HepG2 (cell line): ENCODE data around the gene PRKCI. TPM values are rescaled to one million over a fixed set of nuclear protein-coding genes. Genes with fewer than 3 reads are reported as not detected.

ENCODE experiments used
- ATAC-seq: fragments of 200-7000 bp; cut with Tn5 transposase; 3 replicates; pipeline ENCODE4 v1.9.1; 2020; ENCODE audit warnings: mild to moderate bottlenecking, moderate library complexity
- BruUV-seq: library from RNA; stranded (reverse); fragments of 400-500 nt; replicated peaks from 2 replicates; lab custom pipeline; 2021; lab: Mats Ljungman, UMichigan
- CTCF ChIA-PET: fragments of 300-600 bp; formaldehyde crosslinking; extraction: SDS; loops from one replicate; lab custom pipeline; 2021; ENCODE audit warnings: low total read pairs, inconsistent platforms, low intra/inter-chr PET ratio; lab: Yijun Ruan, JAX
- POLR2A ChIA-PET: fragments of 350-600 bp; sonication (Branson Sonifier 250); formaldehyde crosslinking; loops from one replicate; lab custom pipeline; 2020; ENCODE audit warnings: antibody characterized with exemption, inconsistent platforms; lab: Yijun Ruan, JAX
- DNase-seq: peaks from one replicate; pipeline ENCODE4 v3.0.0-alpha.2; 2015; ENCODE audit warnings: low spot score
- FAIRE-seq: peaks from 3 replicates; lab custom pipeline; 2011; peaks lifted over from hg19 to GRCh38; lab: Jason Lieb, UNC
- H2AFZ ChIP-seq: one replicate; pipeline ENCODE4 v1.6.1; 2011; ENCODE audit warnings: low read length, inconsistent platforms
- H3K27ac ChIP-seq: fragments of 300-600 bp; 3 replicates; pipeline ENCODE4 v1.8.0; 2011; ENCODE audit warnings: mixed run types, mild to moderate bottlenecking, mixed read lengths, low read length, inconsistent platforms; ENCODE audit not compliant: insufficient read depth; ENCODE audit errors: extremely low read length
- H3K27me3 ChIP-seq, 2 experiments: fragments of 200-600 bp in 1 of 2; 2 replicates in 1 of 2; 3 replicates in 1 of 2; pipeline versions ENCODE4 v1.6.0 to v1.8.0; 2011; ENCODE audit warnings: low read length in 2 of 2, mild to moderate bottlenecking in 2 of 2, moderate library complexity in 2 of 2, inconsistent platforms in 1 of 2; ENCODE audit not compliant: insufficient read depth in 2 of 2, control insufficient read depth in 1 of 2
- H3K36me3 ChIP-seq, 2 experiments: fragments of 200-600 bp in 1 of 2; replicated peaks in 1 of 2; 2 replicates in 1 of 2; 3 replicates in 1 of 2; pipeline versions ENCODE4 v1.5.1 to v1.8.0; 2011; ENCODE audit warnings: low read length in 2 of 2, inconsistent platforms in 1 of 2; ENCODE audit not compliant: insufficient read depth in 2 of 2, control insufficient read depth in 1 of 2
- H3K4me1 ChIP-seq: 2 replicates; pipeline ENCODE4 v1.5.1; 2012; ENCODE audit warnings: low read length, inconsistent platforms; ENCODE audit not compliant: insufficient read depth
- H3K4me2 ChIP-seq: 2 replicates; pipeline ENCODE4 v1.6.0; 2011; ENCODE audit warnings: low read depth, low read length, inconsistent platforms
- H3K4me3 ChIP-seq, 3 experiments: fragments of 200-600 bp in 1 of 3; sonication (generic), shearing (Covaris generic) in 1 of 3; replicated peaks in 1 of 3; 2 replicates each; pipeline ENCODE4 v1.5.1; 2011 to 2016; ENCODE audit warnings: low read length in 3 of 3, inconsistent platforms in 2 of 3, low read depth in 2 of 3, mild to moderate bottlenecking in 2 of 3, control low read depth in 1 of 3, mixed read lengths in 1 of 3; ENCODE audit not compliant: insufficient read depth in 1 of 3
- H3K79me2 ChIP-seq: one replicate; pipeline ENCODE4 v1.6.1; 2011; ENCODE audit warnings: low read length, inconsistent platforms; ENCODE audit not compliant: insufficient read depth
- H3K9ac ChIP-seq: 2 replicates; pipeline ENCODE4 v1.6.0; 2011; ENCODE audit warnings: mild to moderate bottlenecking, low read depth, low read length, inconsistent platforms; ENCODE audit not compliant: insufficient read depth
- H3K9me3 ChIP-seq: 2 replicates; pipeline ENCODE4 v1.5.1; 2012; ENCODE audit warnings: mild to moderate bottlenecking, low read length
- H4K20me1 ChIP-seq: 2 replicates; pipeline ENCODE4 v1.6.0; 2011; ENCODE audit warnings: inconsistent platforms, mild to moderate bottlenecking, low read length, moderate library complexity; ENCODE audit not compliant: insufficient read depth
- CENPT ChIP-seq: sonication (generic); formaldehyde crosslinking; IDR thresholded peaks from 2 replicates; pipeline ENCODE4 v1.8.0; 2022; ENCODE audit warnings: low read depth, mild to moderate bottlenecking, moderate library complexity, missing genetic modification reagents
- CHCHD3 ChIP-seq: sonication (generic); formaldehyde crosslinking; IDR thresholded peaks from 2 replicates; pipeline ENCODE4 v1.8.0; 2022; ENCODE audit warnings: mild to moderate bottlenecking, missing genetic modification reagents, moderate library complexity
- ISX ChIP-seq: sonication (generic); formaldehyde crosslinking; conservative IDR thresholded peaks from 2 replicates; pipeline ENCODE4 v1.5.0; 2020; ENCODE audit warnings: missing genetic modification reagents
- KDM3A ChIP-seq: IDR thresholded peaks from 2 replicates; pipeline ENCODE4 v1.6.1; 2018; ENCODE audit warnings: low read depth, missing compliant biosample characterization
- NR1H2 ChIP-seq: sonication (generic); formaldehyde crosslinking; IDR thresholded peaks from 2 replicates; pipeline ENCODE4 v1.8.1; 2022; ENCODE audit warnings: low read depth, missing genetic modification reagents, borderline replicate concordance
- RORA ChIP-seq: sonication (generic); formaldehyde crosslinking; IDR thresholded peaks from 2 replicates; pipeline ENCODE4 v1.5.0; 2020; ENCODE audit warnings: mild to moderate bottlenecking, missing genetic modification reagents, moderate library complexity
- TARDBP ChIP-seq: sonication (generic); formaldehyde crosslinking; IDR thresholded peaks from 2 replicates; pipeline ENCODE4 v1.8.0; 2022; ENCODE audit warnings: mild to moderate bottlenecking, missing genetic modification reagents
- U2AF2 ChIP-seq: fragments of 200-400 bp; formaldehyde crosslinking; IDR thresholded peaks from 2 replicates; pipeline ENCODE4 v1.6.1; 2017; ENCODE audit warnings: low read depth, mild to moderate bottlenecking, low read length
- ZFYVE20 ChIP-seq: sonication (generic); formaldehyde crosslinking; IDR thresholded peaks from 2 replicates; pipeline ENCODE4 v1.8.0; 2023; ENCODE audit warnings: low read depth, mild to moderate bottlenecking, moderate library complexity, missing genetic modification reagents, borderline replicate concordance
- ZNF10 ChIP-seq: sonication (generic); formaldehyde crosslinking; IDR thresholded peaks from 2 replicates; pipeline ENCODE4 v1.4.0; 2020; ENCODE audit warnings: mild to moderate bottlenecking, low read depth, missing genetic modification reagents, borderline replicate concordance
- ZNF17 ChIP-seq: sonication (generic); formaldehyde crosslinking; IDR thresholded peaks from 2 replicates; pipeline ENCODE4 v1.5.0; 2020; ENCODE audit warnings: mild to moderate bottlenecking, missing genetic modification reagents
- ZNF205 ChIP-seq: IDR thresholded peaks from 2 replicates; pipeline ENCODE4 v1.6.1; 2018; ENCODE audit warnings: missing biosample characterization, missing genetic modification reagents
- ZNF251 ChIP-seq: sonication (generic); formaldehyde crosslinking; IDR thresholded peaks from 2 replicates; pipeline ENCODE4 v1.9.0; 2021; ENCODE audit warnings: mild to moderate bottlenecking, missing genetic modification reagents
- ZNF576 ChIP-seq: sonication (generic); formaldehyde crosslinking; IDR thresholded peaks from 2 replicates; pipeline ENCODE4 v1.4.0; 2020; ENCODE audit warnings: mild to moderate bottlenecking, missing genetic modification reagents
- WGBS: methylation state at CpG from one replicate; pipeline ENCODE4 v1.1.6; 2017; ENCODE audit warnings: low lambda C conversion rate; 5-methylcytosine and 5-hydroxymethylcytosine counted together
- in situ Hi-C: cut with HindIII; loops from 2 replicates; pipeline ENCODE4 v1.10.0; 2017; ENCODE audit warnings: low pct_unique_long_range_greater_than_20kb; ENCODE audit not compliant: extremely low pct_ligation_motif_present
- intact Hi-C: fragments of 100-400 bp; cut with micrococcal nuclease; formaldehyde crosslinking; loops from one replicate; pipeline ENCODE4 v1.10.0; 2022; ENCODE audit not compliant: unreplicated experiment
- polyA plus RNA-seq, 8 experiments: library from polyadenylated mRNA; depleted of rRNA in 3 of 8; stranded (reverse) in 7 of 8; unstranded in 1 of 8; fragments of >200 nt; fragmentation: Illumina TruSeq in 4 of 8; extraction: Trizol in 4 of 8; gene quantifications; 2 replicates each; pipeline versions ENCODE4 v1.2.1 to v1.2.3, GENCODE V29; 2011 to 2016; ENCODE audit warnings: low read depth in 4 of 8, missing spikeins in 1 of 8, mixed read lengths in 1 of 8; ENCODE audit not compliant: insufficient read depth in 1 of 8
- total RNA-seq, 5 experiments: library from RNA; depleted of rRNA; stranded (reverse); fragments of >200 nt; fragmentation: Illumina TruSeq; extraction: Trizol; gene quantifications; 2 replicates each; pipeline ENCODE4 v1.2.3, GENCODE V29; 2016; ENCODE audit warnings: low read depth in 1 of 5

PRKCI gene
- total and polyA plus RNA-seq, 2 of the 13 experiments (the other 11 are each of a cell fraction or from before 2014, with no cell fraction given) = 17.2 to 30.4 TPM

GRCh38 chr3:170256597-170256996 lies 34.4 kb downstream of the PRKCI start:
- Histone ChIP-seq H3K36me3 (peaks cover 2 to 13% of the 10 kb centered on the region in 2 experiments; a peak in 2 of 5 replicates), H3K9ac (no peak overlapping the region), H3K79me2 (no peaks in the 10 kb centered on the region), H3K4me1 (no peaks in the 10 kb centered on the region), H3K27me3 (no peaks in the 10 kb centered on the region), H2AFZ (no peak overlapping the region), H3K4me2 (no peak overlapping the region), H3K27ac (no peak overlapping the region), H3K9me3 (no peaks in the 10 kb centered on the region), H4K20me1 (no peaks in the 10 kb centered on the region), H3K4me3 (no peak overlapping the region)
- in situ Hi-C loops = no loop called here
- BruUV-seq = no TSS peak
- intact Hi-C loops = no loop called here
- no peak for TF ChIP-seq ZNF576 (CRISPR knock-in tag)
- no peak for TF ChIP-seq NR1H2 (CRISPR knock-in tag)
- no peak for TF ChIP-seq ISX (CRISPR knock-in tag)
- no peak for TF ChIP-seq U2AF2
- FAIRE-seq = no peak
- no peak for ATAC-seq
- POLR2A ChIA-PET = no interaction called here
- 95% methylated on average over 3 of the region's 3 CpGs for WGBS
- DNase-seq = no peak
- CTCF ChIA-PET = no interaction called here

DNA sequence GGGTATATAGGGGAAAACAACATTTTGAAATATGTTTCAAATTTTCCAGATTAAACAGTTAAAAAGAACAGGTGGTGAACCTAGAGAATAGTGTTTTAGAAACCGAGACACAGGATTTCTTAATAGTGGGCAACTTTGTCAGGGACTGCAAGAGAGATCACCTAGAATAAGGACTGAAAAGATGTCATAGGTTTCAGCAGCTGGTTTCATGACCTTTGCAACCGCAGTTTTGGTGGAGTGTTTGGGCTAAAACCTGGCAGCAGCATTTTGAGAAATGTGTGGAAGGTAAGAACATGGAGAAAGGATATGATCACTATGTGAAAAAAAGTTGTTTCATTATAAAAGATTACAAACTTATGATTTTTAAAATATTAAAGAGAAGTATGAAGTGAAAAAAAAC lies 34.9 kb downstream of the PRKCI start:
- in situ Hi-C loops (no loop called here), intact Hi-C loops (no loop called here)
- WGBS = 94% methylated on average over 2 of the region's 2 CpGs
- H3K36me3 ChIP-seq = peaks cover 2 to 13% of the 10 kb centered on the region in 2 experiments; a peak in 2 of 5 replicates
- CTCF ChIA-PET = no interaction called here
- H3K27me3 ChIP-seq = no peaks in the 10 kb centered on the region
- no peak overlapping the region for H3K4me3 ChIP-seq
- no peak overlapping the region for H3K9ac ChIP-seq
- BruUV-seq = no TSS peak
- H4K20me1 ChIP-seq = no peaks in the 10 kb centered on the region
- no peak for ATAC-seq
- DNase-seq = no peak
- POLR2A ChIA-PET = no interaction called here
- no peaks in the 10 kb centered on the region for H3K9me3 ChIP-seq
- FAIRE-seq = no peak
- H3K4me1 ChIP-seq = no peaks in the 10 kb centered on the region
- H3K4me2 ChIP-seq = no peak overlapping the region
- no peaks in the 10 kb centered on the region for H3K79me2 ChIP-seq
- no peak overlapping the region for H2AFZ ChIP-seq
- no peak overlapping the region for H3K27ac ChIP-seq
- TF ChIP-seq ZNF10 (CRISPR knock-in tag) = no peak
- no peak for TF ChIP-seq ZFYVE20
- no peak for TF ChIP-seq ZNF251 (CRISPR knock-in tag)
- no peak for TF ChIP-seq TARDBP (CRISPR knock-in tag)
- TF ChIP-seq ZNF205 (CRISPR knock-in tag) = no peak
- TF ChIP-seq CHCHD3 (CRISPR knock-in tag) = no peak
- TF ChIP-seq ZNF17 (CRISPR knock-in tag) = no peak
- no peak for TF ChIP-seq CENPT (CRISPR knock-in tag)
- no peak for TF ChIP-seq RORA (CRISPR knock-in tag)
- TF ChIP-seq KDM3A (CRISPR knock-in tag) = no peak
